HG03196 (cell line): ENCODE results near the gene KLC1.

Experiments
- ATAC-seq: cut with Tn5 transposase; IDR thresholded peaks from one replicate; pipeline ENCODE4 v1.9.1; 2021; ENCODE audit not compliant: unreplicated experiment

KLC1 gene

GRCh38 chr14:103688906-103689902 lies 60.2 kb downstream of the KLC1 start:
- ATAC-seq: no peak

DNA sequence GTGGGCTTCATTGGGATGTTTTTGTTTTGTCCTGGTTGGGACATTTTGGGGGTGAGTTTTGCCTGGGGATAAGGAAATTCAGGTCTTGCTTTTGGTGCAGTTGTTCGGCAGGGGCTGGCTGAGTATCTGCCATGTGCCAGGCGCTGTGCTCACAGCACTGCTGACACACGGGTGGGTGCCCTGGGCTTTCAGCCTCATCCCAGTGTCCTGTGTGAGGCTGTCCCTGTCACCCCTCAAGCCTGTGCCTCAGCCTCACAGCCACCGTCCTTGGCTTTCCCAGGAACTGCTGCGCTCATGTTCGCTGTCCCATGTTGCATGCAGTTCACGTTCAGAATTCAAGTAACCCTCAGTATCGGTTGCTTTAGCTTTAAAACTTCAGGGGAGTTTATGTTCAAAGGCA lies 61.3 kb downstream of the KLC1 start:
- ATAC-seq: no peak

- ATAC-seq: peak; percentile 62
These were observed 62.6 kb downstream of the KLC1 start for GRCh38 chr14:103691655-103692054.

DNA sequence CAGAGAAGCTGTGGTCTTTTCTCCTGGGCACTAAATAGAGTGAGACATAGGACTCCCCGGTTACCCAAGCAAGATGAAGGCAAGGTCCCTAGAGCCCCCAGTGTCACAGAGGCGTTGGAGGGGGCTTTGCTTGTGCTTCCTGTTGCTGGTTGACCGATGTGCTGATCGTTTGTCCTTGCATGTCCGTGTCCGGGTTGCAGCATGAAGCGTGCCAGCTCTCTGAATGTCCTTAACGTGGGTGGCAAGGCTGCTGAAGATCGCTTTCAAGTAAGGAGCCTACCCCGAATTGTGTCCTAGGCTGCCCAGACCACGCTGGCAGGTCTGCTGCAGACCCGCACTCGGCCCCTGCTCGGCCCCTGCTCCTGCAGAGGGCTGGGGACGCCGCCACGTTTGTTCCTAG lies 63.1 kb downstream of the KLC1 start:
- ATAC-seq: peak; percentile 33

- ATAC-seq: no peak
These were observed 63.9 kb downstream of the KLC1 start for GRCh38 chr14:103692871-103693270.

- no peak for ATAC-seq
These were observed 64.5 kb downstream of the KLC1 start for GRCh38 chr14:103693515-103693914.

- ATAC-seq: no peak
These were observed 65.6 kb downstream of the KLC1 start for GRCh38 chr14:103694572-103695026.

- no peak for ATAC-seq
These were observed 66.5 kb downstream of the KLC1 start for GRCh38 chr14:103695296-103696069.

DNA sequence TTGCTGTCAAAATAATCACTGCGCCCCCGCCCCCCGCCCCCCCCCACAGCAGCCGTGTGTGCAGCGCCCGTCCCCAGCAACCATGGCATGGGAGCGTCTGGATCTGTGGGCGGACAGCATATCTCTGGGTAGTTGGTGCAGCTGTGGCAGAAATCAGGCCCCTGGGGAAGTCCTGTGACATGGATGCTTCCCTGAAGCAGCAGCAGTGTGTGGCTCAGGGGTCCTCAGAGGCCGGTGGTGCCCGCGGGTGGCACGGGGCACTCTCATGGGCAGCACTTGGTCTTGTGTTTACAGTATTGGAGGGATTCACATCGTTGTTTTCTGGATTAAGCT lies 67.0 kb downstream of the KLC1 start:
- ATAC-seq: no peak

- no peak for ATAC-seq
These were observed 67.6 kb downstream of the KLC1 start for GRCh38 chr14:103696466-103697071.

DNA sequence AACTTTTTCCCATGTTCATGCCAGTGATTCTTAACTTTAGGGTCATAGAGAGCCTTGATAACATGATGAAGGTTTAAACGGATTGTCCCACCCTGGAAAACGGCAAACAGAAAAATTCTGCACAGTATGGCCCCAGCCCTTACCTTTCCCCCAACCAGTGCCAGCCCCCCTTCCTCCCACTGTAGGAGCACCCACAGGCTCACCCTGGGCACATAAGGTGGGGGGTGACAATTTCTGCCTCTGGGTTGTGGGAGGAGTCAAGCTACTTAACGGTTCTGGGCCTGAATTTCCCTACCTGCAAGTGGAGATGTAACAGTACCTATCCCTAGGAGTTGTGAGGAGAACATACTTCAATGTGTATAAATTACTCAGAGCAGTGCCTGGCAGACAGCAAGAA lies 68.2 kb downstream of the KLC1 start:
- no peak for ATAC-seq

GRCh38 chr14:103697603-103698379 lies 68.8 kb downstream of the KLC1 start:
- ATAC-seq: no peak

DNA sequence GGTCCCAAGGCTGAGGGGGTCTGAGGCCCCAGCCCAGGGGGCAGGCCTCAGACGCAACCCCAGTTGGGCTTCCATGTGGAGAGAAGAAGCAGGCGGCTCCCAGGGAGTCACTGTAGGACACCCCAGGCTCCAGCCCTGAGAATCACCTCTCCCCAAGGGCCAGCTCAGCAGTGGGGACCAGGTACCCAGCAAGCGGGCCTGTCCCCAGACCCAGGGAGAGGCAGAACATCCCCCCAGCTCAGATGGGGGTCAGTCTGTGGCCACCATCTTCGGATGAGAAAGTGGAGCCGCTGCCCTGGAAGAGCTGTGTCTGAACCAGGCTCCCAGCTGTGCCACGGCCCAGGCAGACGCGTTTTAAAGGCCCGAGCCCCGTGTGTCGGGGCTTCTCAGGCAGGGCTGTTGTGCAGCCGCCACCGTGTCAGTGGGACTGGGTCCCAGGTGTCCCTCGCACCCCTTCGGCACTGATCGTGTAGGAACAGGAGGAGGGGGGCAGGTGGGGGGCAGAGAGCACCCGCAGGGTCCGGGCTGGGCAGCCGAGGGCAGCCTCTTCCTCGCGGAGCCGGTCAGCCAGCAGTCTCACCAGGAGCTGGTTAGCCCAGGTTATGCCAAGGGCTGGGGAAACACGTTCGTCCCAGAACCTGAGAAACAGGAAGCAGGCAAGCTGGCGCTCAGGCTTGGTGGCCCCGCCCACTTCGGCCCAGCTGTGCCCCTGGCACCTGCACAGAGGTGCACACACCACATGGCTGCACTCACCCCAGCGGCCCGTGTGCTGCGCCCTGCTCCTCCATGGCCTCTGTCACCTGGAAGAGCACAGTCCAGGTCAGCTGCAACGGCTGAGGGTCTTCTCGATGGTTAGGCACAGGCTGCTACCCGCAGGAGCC lies 69.6 kb downstream of the KLC1 start:
- no peak for ATAC-seq

- ATAC-seq: no peak
These were observed 70.2 kb downstream of the KLC1 start for GRCh38 chr14:103699261-103699661.

DNA sequence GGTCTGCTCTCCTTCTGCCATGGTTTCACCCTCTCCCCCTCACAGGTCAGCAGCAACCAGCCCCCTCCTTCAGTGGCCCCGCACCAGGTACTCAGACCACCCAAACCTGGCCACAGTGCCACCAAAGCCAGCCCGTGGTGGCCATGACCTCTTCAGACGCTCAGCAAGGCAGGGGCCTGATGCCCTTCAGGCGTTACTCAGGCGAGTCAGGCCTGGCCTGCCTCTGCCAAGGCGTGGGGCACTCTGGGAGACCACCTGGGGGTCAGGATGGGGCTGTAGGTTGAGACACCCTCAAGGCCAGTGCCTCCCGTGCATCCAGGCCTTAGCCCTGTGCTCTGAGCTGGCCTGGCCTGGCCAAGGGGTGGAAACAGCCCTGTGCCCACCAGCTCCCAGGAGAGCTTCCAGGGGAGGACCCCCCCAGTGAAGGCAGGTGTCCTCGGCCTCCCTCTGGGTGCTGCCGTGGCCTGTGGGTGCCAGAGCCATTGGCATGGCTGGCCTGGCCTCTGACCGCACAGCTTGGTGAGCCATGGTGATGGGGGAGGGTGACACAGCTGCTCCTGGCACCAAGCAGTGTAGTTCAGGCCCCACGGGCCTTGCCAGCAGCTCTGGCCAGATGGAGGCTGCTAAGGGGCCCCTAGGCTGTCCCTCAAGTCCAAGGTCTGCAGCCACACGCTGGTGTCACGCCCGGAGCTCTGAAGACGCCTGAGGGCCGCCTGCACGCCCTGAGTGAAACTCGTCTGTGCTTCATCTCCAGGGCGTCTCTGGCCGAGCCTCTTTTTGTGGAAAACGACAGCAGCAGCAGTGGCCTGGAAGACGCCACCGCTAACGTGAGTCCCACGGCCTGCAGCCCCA lies 71.1 kb downstream of the KLC1 start:
- no peak for ATAC-seq

- no peak for ATAC-seq
These were observed 71.9 kb downstream of the KLC1 start for GRCh38 chr14:103700753-103701490.

DNA sequence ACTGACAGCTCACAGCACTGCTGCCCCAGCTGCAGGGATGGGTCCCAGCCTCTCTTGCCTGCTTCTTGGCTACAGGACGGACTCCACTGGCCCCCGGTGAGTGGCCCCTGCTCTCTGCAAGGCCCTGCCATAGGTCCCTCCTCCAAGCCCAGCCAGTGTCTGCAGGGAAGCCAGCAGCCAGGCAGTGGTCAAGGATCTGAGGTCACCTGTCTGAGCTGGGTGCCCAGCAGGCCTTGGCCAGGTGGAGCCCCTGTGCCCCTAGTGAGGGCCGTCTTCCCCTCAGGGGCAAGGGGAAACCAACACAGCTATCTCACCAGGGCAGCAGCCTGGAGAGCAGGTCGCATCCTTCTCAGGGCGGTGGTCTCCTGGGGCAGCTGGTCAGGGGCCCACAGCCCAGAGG lies 73.1 kb downstream of the KLC1 start:
- ATAC-seq: no peak
